ENCODE results near the gene PTGS2.
"Not testable (repeated sequence)": the region's sequence is repeated elsewhere in the genome, so short reads cannot be mapped to it uniquely, and the experiment has no call there.

The PTGS2 gene

GRCh38 chr1:186669784-186670183, 10.4 kb downstream of the PTGS2 start:
- not testable (repeated sequence) for DNase-seq

- DNase-seq: not testable (repeated sequence)
These were observed 16.0 kb downstream of the PTGS2 start for GRCh38 chr1:186664217-186664616.

GRCh38 chr1:186662752-186663151, 17.5 kb downstream of the PTGS2 start:
- DNase-seq: no peak

- no peak for DNase-seq
These were observed 20.3 kb downstream of the PTGS2 start for GRCh38 chr1:186659890-186660341.

- no peak for DNase-seq
These were observed 21.2 kb downstream of the PTGS2 start for GRCh38 chr1:186658999-186659398.

- DNase-seq: no peak
These were observed 22.7 kb downstream of the PTGS2 start for GRCh38 chr1:186657481-186657880.

GRCh38 chr1:186655876-186656275, 24.3 kb downstream of the PTGS2 start:
- DNase-seq: no peak

- no peak for DNase-seq
These were observed 25.5 kb downstream of the PTGS2 start for GRCh38 chr1:186654741-186655140.

GRCh38 chr1:186653312-186653711, 26.9 kb downstream of the PTGS2 start:
- no peak for DNase-seq

- DNase-seq: no peak
These were observed 31.6 kb downstream of the PTGS2 start for GRCh38 chr1:186648613-186649012.

- not testable (repeated sequence) for DNase-seq
These were observed 32.2 kb downstream of the PTGS2 start for GRCh38 chr1:186647985-186648384.

GRCh38 chr1:186643614-186644013, 36.6 kb downstream of the PTGS2 start:
- no peak for DNase-seq

- not testable (repeated sequence) for DNase-seq
These were observed 42.7 kb downstream of the PTGS2 start for GRCh38 chr1:186637567-186637966.

- DNase-seq: no peak
These were observed 43.4 kb downstream of the PTGS2 start for GRCh38 chr1:186636786-186637185.

GRCh38 chr1:186634511-186634910, 45.7 kb downstream of the PTGS2 start:
- DNase-seq: no peak

GRCh38 chr1:186633116-186633515, 47.1 kb downstream of the PTGS2 start:
- no peak for DNase-seq

GRCh38 chr1:186629341-186629740, 50.9 kb downstream of the PTGS2 start:
- no peak for DNase-seq

- no peak for DNase-seq
These were observed 51.3 kb downstream of the PTGS2 start for GRCh38 chr1:186628910-186629309.

GRCh38 chr1:186627019-186627418, 53.2 kb downstream of the PTGS2 start:
- DNase-seq: no peak

GRCh38 chr1:186626356-186626932, 53.8 kb downstream of the PTGS2 start:
- no peak for DNase-seq

GRCh38 chr1:186623551-186623950, 56.7 kb downstream of the PTGS2 start:
- no peak for DNase-seq

All from DMS79 treated with DMSO at 0.1 percent for 48 hours (cell line).